Measurements from ENCODE around the gene KIF2C.

GRCh38 chr1:44786841-44787426 is 47.3 kb downstream of the KIF2C start:
- no peak for TF ChIP-seq EZH2phosphoT487 (IDR thresholded peaks at IDR 0.05; ENCODE audit: borderline replicate concordance, low read depth, low read length)
- no peak for TF ChIP-seq CTCF (conservative IDR thresholded peaks at IDR 0.05; ENCODE audit: low read length)

All from OCI-LY7 (cell line).